ENCODE measurements around the gene RABGAP1L. TPM values are rescaled to one million over a fixed set of nuclear protein-coding genes. Genes with fewer than 3 reads are reported as not detected.

Gene RABGAP1L
- total RNA-seq, 1 experiment from 2014 or later = 76.9 TPM

DNA sequence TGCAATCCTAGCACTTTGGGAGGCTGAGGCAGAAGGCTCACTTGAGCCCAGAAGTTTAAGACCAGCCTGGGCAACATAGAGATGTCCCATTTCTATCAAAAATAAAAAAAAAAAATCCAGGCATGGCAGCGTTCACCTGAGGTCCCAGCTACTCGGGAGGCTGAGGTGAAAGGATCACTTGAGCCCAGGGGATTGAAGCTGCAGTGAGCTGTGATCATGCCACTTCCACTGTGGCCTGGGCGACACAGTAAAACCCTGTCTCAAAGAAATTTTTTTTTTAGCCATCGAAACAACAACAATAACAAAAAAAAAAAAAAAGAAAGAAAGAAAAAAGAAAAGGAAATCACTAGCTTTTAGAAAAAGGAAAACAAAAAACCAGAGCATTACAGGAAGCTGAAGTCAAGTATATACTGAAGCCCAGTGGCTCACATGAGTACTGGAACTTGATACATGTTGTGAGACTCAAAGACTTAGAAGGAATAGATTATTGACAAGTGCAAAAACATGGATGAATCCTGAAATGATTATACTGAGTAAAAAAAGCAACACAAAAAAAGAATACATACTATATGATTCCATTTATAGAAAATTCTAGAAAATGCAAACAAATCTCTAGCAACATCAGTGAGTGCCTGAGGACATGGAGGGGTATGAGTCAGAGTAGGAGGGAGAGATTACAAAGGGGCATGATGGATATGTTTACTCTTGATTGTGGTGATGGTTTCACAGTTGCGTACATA, 6.1 kb upstream of the RABGAP1L start (continued):
- no peak for TF ChIP-seq IRF2 (CRISPR knock-in tag; IDR thresholded peaks at IDR 0.05; ENCODE audit: borderline replicate concordance, low read depth)
- no peak for TF ChIP-seq HMGA2 (CRISPR knock-in tag; IDR thresholded peaks at IDR 0.05)
- TF ChIP-seq ZNF396 (CRISPR knock-in tag; IDR thresholded peaks at IDR 0.05; ENCODE audit: borderline replicate concordance) = no peak
- TF ChIP-seq GRHL2 (CRISPR knock-in tag; IDR thresholded peaks at IDR 0.05; ENCODE audit: insufficient replicate concordance, severe bottlenecking) = no peak
- TF ChIP-seq NFYB (CRISPR knock-in tag; conservative IDR thresholded peaks at IDR 0.05; ENCODE audit: low read depth) = no peak
- TF ChIP-seq JUN (CRISPR knock-in tag; IDR thresholded peaks at IDR 0.05) = no peak

GRCh38 chr1:174153825-174154107, 5.6 kb upstream of the RABGAP1L start:
- Mint-ChIP-seq H3K9me3 (peaks cover 5% of the 10 kb centered on the region), H3K27me3 (ENCODE audit: low read depth) (peaks cover 3% of the 10 kb centered on the region; the same call in 1 of the 2 replicates), H3K36me3 (peaks cover 4% of the 10 kb centered on the region), H3K4me3 (no peak overlapping the region), H3K4me1 (peaks cover 6% of the 10 kb centered on the region), H3K27ac (no peak overlapping the region)
- CTCF ChIA-PET = interaction anchor here (1.4 to 2.4 kb wide), 2 partner anchors 39 to 64 kb away, joined by 4 to 8 read pairs; no protein-coding TSS in a partner anchor
- POLR2A ChIA-PET = no interaction called here
- TF ChIP-seq PRRX2 (CRISPR knock-in tag; IDR thresholded peaks at IDR 0.05) (no peak), RORB (CRISPR knock-in tag; IDR thresholded peaks at IDR 0.05) (no peak), GABPB1 (CRISPR knock-in tag; IDR thresholded peaks at IDR 0.05) (no peak), ZBTB43 (CRISPR knock-in tag; IDR thresholded peaks at IDR 0.05) (no peak), RELA (CRISPR knock-in tag; IDR thresholded peaks at IDR 0.05; ENCODE audit: borderline replicate concordance) (no peak), STAT6 (CRISPR knock-in tag; conservative IDR thresholded peaks at IDR 0.05; ENCODE audit: low read depth) (no peak), NFE2L1 (CRISPR knock-in tag; IDR thresholded peaks at IDR 0.05) (no peak), CREB1 (CRISPR knock-in tag; IDR thresholded peaks at IDR 0.05) (no peak), USF2 (CRISPR knock-in tag; IDR thresholded peaks at IDR 0.05) (no peak), E2F1 (CRISPR knock-in tag; IDR thresholded peaks at IDR 0.05) (no peak), FOXK1 (CRISPR knock-in tag; IDR thresholded peaks at IDR 0.05) (no peak), ZNF396 (CRISPR knock-in tag; IDR thresholded peaks at IDR 0.05; ENCODE audit: borderline replicate concordance) (no peak), NR1H2 (CRISPR knock-in tag; IDR thresholded peaks at IDR 0.05) (no peak), TEAD1 (CRISPR knock-in tag; IDR thresholded peaks at IDR 0.05) (no peak), MYBL2 (CRISPR knock-in tag; IDR thresholded peaks at IDR 0.05) (no peak)
- no peak for ATAC-seq
- no peak for DNase-seq (ENCODE audit: low spot score)
